Measurements from ENCODE around the gene MGAT4A.
"Not testable (repeated sequence)": the region's sequence is repeated elsewhere in the genome, so short reads cannot be mapped to it uniquely, and the experiment has no call there.

Gene MGAT4A

GRCh38 chr2:98759338-98759737 lies 28.4 kb upstream of the MGAT4A start:
- DNase-seq, result no peak

DNA sequence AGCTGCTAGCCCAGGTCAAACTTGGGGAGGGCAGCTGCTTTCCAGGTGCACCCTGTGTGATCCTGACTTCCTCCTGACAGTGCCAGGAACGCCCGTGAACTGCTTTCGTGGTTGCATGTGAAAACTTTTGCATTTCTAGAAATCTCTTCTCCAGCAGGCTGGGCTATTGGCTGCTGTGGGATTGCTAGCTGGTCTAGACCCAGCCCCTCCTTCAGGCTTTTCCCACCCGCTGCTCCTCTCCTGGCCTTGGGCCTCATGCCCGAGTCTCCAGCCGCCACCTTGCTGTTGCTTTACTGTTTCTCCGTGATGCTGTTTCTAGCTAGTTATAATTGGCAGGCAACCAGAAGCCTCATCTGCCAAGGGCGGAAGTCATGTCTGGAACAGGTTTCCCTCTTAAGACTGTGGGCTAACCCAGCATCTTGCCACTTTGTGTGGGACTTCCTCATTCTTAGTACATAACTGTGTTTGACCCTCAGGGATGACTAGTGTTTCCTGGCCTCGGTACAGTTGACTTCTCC lies 27.0 kb upstream of the MGAT4A start:
- peak in 1 of 2 experiments; percentile 26 for DNase-seq

DNA sequence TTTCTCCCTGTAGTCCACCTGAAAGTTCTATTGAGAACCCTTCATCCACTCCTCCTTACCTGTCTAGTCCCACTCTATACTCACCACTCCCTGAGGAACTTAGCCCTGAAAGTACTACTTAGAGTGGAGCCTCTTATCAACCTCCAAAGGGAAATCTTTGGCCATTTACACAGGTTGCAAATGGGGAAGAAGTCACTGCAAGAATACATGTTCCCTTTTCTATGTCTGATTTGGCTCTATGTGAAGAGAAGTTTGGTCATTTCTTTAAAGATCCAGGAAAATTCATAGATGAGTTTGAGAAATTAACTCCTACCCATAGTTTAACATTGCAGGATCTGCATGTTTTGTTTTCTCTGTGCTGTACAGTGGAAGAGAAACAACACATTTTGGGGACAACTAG lies 22.9 kb upstream of the MGAT4A start:
- DNase-seq, result no peak

DNA sequence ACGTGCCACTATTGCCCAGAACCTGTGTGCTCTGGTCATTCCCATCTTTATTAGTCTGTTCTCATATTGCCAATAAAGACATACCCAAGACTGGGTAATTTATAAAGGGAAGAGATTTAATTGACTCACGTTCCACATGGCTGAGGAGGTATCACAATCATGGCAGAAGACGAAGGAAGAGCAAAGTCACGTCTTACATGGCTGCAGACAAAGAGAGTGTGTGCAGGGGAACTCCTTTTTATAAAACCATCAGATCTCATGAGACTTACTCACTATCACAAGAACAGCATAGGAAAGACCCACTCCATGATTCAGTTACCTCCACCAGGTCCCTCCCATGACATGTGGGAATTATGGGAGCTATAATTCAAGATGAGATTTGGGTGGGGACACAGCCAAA lies 21.8 kb upstream of the MGAT4A start:
- not testable (repeated sequence) for DNase-seq

GRCh38 chr2:98751748-98752147 lies 20.8 kb upstream of the MGAT4A start:
- no peak for DNase-seq

- DNase-seq, result no peak
Observed at GRCh38 chr2:98750593-98751282, 19.8 kb upstream of the MGAT4A start.

DNA sequence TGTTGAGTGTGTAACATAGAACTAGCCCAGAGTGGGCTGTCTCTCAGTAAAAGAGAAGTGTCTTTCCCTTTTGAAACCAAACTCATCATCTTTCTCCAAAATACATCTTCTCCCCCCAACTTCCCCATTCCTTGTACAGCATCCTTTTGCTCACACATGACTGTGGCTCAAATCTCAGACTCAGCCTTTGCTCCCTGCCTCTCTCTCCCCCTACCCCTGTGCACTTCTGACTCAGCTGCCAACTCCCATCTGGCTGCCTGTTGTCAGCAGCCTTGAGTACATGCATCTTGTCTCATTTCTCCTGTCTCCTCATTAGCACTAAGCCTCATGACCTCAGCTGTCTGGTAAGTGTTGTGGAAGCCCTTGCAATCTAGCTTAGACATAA lies 18.1 kb upstream of the MGAT4A start:
- DNase-seq, result no peak

GRCh38 chr2:98748292-98749065 lies 17.5 kb upstream of the MGAT4A start:
- no peak for DNase-seq

- DNase-seq, result no peak
Observed at GRCh38 chr2:98747888-98748287, 17.0 kb upstream of the MGAT4A start.

DNA sequence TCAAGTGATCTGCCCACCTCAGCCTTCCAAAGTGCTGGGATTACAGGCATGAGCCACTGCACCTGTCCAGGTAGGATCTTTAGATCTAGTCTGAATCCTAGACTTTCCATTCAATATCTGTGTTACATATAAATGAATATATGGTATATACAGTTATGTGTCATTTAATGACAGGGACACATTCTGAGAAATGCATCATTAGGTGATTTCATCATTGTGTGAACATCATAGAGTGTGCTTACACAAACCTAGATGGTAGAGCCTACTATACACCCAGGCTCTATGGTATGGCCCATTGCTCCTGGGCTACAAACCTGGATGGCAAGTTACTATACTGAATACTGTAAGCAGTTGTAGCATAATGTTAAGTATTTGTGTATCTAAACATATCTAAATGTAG lies 15.5 kb upstream of the MGAT4A start:
- no peak for DNase-seq

DNA sequence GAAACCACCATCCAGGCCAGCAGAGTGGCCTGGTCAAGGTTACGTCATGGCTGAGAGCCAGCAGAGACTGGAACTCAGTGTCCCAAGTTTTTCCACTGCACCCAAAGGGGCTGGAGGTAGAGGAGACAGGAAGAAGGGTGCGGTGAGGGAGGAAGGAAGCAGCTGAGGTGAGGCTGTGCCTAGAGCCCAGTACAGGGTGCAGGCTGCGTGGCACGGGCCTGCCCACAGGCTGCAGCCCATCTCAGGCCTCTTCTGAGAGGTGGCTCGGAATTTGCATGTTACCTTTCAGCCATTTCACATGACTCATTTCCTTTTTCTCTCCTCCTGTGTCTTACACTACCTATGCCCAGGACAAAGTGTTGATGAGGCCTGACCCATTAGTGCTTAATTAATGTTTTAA lies 13.7 kb upstream of the MGAT4A start:
- no peak for DNase-seq

- no peak for DNase-seq
Observed at GRCh38 chr2:98743835-98744234, 12.9 kb upstream of the MGAT4A start.

DNA sequence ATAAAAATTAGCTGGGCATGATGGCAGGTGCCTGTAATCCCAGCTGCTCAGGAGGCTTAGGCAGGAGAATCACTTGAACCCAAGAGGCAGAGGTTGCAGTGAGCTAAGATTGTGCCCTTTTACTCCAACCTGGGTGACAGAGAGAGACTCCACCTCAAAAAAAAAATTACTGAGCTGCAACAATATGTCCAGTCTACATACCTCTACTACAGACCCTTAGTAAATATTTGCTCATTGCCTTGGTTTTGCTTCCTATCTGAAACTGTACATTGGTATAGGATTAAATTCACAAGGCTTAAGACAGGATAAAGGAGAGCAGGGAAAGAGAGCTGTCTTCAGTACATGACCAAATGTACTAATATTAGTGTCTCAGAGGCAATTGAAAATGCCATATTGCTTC lies 8.1 kb upstream of the MGAT4A start:
- DNase-seq, result no peak

GRCh38 chr2:98738304-98738703 lies 7.4 kb upstream of the MGAT4A start:
- DNase-seq, result no peak

GRCh38 chr2:98737848-98738247 lies 6.9 kb upstream of the MGAT4A start:
- no peak for DNase-seq

DNA sequence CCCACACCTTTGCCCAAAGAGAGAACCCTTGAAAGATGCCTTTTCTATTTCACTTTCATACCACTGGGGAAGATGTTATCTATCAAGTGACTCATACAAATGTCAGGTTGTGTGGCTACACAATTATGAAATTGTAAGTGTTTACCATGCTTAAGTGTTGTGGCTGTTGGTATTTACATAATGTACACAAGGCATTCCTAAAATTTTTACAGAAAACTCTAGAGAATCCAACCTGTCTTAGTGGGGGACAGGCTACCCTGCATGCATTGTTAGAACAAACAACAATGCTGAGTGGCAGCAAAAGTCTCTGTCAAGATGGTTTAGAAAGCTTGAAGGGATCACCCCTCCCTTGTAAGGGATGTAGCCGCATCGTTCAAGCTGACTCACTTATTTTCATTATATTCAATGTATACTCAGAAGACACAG lies 5.5 kb upstream of the MGAT4A start:
- no peak for DNase-seq

- no peak for DNase-seq
Observed at GRCh38 chr2:98734823-98735260, 3.9 kb upstream of the MGAT4A start.

- DNase-seq, result no peak
Observed at GRCh38 chr2:98734162-98734561, 3.2 kb upstream of the MGAT4A start.

DNA sequence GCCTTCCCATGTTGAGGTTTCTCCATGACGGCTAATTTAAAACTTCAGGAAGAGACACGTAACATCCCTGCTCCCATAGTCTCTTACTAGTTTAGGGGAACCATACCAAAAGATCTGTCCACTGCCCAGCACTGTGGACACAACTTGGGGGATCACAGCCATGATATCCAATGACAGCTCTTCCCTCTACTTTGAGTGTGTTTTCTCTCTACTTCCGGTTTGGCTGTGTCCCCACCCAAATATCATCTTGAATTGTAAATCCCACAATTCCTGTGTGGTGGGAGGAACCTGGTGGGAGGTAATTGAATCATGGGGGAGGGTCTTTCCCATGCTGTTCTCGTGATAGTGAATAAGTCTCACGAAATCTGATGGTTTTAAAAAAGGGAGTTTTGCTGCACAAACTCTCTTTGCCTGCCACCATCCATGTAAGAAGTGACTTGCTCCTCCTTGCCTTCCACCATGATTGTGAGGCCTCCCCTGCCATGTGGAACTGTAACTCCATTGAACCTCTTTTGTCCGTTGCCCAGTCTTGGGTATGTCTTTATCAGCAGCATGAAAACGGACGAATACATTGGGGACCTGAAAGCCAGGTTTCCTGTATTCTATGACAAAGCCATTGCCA lies 1.6 kb upstream of the MGAT4A start:
- no peak for DNase-seq

DNA sequence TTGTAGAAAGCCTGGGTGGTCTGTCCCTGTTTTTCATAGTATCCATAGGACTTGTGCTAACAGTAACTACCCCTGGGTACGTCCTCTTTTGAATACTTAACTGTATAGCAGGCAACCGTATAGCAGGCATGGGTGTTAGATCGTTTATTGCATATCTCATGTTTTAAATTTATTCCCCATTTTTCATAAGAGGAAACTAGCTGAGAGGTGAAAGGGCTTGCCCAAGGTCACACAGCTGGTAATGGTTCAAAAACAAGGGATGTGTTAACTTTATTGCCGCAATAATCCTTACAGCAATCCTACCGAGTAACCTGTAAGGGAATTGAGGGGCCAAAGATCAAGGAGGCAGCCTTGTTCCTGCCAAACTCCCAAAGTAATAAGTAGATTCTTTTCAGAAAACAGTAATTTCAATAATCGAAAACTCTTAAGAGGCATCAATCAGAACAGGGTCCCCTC lies 990 bp upstream of the MGAT4A start:
- no peak for DNase-seq

GRCh38 chr2:98730707-98731040 lies 258 bp downstream of the MGAT4A start:
- peak in 1 of 2 experiments; percentile 23 for DNase-seq

GRCh38 chr2:98730053-98730706 lies 752 bp downstream of the MGAT4A start:
- DNase-seq, result no peak

- no peak for DNase-seq
Observed at GRCh38 chr2:98729652-98730051, 1.3 kb downstream of the MGAT4A start.
